Cerebellar cortex (tissue), 1 donor: ENCODE results near the gene CERK.

Experiments used
- DNase-seq: peaks from one replicate; pipeline ENCODE4 v3.0.0-alpha.2; 2015; ENCODE audit warnings: low spot score

CERK gene

DNA sequence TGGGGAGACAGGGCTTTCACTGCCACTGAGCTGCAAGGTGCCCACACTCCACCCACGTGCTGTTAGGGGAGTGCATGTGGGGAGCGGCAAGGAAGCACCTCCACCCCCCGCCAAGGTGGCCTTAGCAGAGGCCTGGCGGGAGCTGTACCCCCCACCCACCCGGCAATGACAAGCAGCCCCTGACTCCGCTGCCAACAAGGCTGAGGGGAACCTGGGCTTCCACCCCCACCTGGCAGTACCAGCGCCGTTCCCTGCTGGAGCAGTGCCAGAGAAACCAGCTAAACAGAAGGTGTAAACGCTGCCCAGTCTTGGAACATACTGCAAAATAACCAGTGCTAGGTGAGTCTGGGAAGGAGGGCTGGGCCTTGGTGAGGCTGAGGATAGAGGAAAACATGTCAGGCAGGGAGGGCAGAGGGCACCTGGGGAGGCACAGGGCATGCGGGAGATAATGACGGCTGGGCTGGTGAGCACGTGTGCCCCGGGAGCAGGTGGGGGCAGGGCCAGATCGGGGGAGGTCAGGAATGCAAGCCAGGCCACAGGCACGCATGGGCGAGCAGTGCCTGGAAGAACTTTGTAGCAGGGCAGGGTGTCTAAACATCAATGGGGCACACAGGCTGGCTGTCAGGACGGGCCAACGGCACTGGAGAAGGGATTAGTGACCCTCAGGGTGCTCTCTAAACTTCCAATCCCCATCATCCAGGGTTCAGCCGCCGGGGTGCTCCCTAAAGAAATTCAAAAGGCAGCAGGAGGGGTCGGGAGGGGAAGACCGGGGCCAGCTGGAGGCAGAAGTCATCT, 6.6 kb downstream of the CERK start:
- DNase-seq: peak; percentile 84

DNA sequence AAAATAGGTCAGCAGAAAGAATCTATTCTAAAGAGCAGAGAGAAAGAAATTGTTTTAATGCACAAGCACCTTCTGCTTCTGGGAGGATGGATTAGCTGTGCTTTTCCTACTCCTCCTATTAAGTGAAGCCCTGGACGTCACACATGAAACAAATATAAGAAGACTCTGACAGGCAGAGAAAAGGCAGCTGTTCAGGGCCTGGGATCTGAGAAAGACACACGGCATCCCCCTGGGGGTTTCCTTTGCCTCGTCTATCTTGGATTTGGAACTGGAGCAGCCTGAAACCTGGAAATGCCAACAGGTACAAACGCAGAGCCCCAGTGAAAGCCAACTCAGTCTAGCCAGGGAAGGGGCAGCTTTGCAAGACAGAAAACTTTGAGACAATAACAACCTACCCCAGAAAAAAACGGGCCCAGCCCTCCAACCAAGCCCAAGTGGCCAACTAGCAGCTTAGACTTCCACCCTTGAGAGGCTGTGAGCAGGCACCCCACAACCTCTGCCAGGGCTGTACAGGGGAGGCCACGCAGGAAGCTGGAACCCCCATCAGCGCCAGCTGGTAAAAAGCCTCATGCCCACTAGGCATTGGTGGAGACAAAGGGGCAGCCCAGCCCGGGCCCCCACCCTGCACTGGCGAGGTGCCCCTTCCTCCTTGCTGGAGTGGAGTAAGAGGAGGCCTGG, 7.3 kb downstream of the CERK start:
- DNase-seq: no peak

DNA sequence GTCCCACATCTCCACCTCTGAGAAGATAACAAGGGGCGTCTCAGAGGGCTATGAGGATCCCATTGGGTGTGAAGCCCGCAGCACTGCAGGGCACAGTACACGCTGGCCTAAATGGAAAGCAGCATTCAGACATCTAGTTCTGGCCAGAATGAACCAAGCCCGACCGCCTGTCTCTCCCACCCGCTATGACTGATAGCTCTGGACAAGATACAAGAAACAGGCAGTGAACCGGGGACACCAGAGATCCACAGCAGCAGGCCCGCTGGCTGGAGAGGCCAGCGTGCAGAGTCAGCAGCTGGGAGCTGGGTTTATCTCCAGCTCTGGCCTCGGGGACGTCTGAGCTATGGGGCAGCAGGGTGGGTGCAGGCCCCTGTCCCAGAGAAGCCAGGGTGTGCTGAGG, 9.6 kb downstream of the CERK start:
- DNase-seq: no peak

DNA sequence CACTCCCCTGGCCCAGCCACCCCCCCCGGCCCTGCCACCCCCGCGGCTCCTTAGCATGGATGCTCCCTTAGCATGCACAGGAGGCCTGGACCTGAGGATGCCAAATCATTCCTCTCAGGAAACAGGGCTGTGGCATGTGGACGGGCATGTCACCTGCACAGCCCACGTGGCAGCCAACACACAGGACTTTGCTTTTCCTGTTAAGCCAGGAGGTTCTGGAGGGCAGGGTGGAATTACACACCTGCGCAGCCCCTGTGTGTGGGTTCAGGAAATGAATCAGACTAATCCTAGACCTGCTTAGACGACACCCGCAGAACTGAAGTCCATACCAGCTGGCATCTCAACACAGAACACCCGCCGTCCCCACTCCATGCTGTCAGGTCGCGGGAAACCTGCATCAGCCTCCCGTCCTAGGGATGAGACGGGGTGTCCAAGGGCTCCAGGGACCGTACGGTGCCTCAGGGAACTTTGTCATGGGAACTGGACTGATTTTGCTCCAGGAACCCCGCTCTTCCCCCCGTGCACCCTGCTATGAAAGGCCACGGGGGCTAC, 10.2 kb downstream of the CERK start:
- DNase-seq: no peak

DNA sequence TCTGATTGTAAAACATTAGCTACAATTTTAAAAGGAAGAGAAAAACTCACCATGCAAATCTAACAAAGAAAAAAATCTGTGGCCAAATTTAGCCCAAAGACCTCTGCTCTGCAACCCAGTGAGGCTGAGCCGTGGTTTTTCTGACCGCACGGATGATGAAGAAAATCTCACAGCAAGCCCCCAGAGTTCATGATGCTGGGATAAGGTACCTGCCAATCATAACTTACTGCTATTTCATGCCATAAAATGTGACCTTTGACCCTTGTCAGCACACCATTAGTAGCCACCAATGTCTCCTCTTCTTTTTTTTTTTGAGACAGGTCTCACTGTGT, 11.1 kb downstream of the CERK start:
- DNase-seq: no peak

GRCh38 chr22:46726066-46726985, 11.7 kb downstream of the CERK start:
- DNase-seq: no peak

GRCh38 chr22:46725096-46725495, 13.0 kb downstream of the CERK start:
- DNase-seq: no peak

DNA sequence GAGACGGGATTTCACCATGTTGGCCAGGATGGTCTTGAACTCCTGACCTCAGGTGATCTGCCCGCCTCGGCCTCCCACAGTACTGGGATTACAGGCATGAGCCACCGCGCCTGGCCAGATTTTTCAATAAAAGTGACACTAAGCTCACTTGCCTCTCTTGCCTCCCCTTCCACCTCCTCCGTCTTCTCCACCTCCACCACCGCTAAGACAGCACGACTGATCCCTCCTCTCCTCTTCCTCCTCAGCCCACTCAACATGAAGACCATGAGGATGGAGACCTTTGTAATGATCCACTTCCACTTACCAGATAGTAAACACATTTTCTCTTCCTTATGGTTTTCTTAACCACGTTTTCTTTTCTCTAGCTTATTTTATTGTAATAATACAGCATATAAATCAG, 14.2 kb downstream of the CERK start:
- DNase-seq: no peak

GRCh38 chr22:46721501-46722085, 16.5 kb downstream of the CERK start:
- DNase-seq: no peak

GRCh38 chr22:46719921-46720320, 18.1 kb downstream of the CERK start:
- DNase-seq: no peak

- no peak for DNase-seq
These were observed 23.5 kb downstream of the CERK start for GRCh38 chr22:46714550-46714949.

- no peak for DNase-seq
These were observed 25.8 kb downstream of the CERK start for GRCh38 chr22:46712288-46712687.

DNA sequence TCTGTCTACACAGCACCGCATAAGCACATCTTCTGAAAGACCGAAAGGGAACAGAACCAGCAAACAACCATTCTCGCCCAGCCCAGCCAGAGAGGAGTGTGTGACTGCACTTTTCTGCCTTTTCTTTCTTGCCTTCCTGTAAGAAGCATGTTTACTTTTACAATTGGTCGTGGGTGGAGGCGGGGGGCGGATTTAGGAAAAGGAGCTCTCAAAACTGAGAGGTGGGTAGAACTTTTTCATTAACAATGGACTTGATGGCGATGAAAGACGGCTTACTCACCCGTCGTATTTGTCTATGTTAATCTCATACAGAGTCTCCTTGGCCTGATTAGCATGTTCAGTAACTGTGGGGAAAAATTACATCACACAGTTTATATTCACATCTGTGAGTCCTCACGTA, 27.2 kb downstream of the CERK start:
- no peak for DNase-seq

- DNase-seq: no peak
These were observed 29.2 kb downstream of the CERK start for GRCh38 chr22:46708766-46709330.

DNA sequence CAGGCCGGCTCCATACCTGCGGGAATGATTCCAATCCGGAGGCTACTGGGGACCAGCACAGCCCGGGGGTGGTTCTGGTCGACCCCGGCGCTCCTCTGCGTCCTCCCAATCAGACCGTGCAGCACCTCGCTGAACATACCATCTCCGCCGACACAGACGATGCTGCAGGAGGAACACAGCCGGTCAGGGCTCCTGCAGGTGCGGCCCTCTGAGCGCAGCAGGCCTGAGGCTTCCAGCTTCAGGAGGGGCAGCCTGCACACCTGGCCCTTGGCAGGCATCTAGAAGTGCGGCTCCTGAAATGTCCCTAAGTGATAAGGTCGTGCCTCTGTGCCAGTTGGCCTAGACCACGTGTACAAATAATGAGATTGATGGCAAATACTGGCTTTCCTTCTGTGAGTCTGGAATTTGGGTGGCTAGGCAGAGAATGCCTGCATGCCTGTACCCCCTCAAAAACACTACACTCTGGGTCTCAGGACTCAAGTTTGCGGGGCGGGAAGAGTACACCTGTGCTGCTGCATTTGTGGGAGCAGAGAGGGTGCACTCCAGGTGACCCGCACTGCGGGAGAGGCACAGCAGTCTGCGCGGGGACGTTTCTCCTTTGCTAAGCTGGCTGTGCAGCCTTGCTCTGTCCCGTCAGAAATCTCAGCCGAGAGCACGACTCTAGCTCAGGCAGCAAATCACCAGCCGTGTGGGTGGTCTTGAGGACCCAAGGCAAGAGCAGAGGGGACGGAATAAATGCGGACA, 30.1 kb downstream of the CERK start:
- no peak for DNase-seq

DNA sequence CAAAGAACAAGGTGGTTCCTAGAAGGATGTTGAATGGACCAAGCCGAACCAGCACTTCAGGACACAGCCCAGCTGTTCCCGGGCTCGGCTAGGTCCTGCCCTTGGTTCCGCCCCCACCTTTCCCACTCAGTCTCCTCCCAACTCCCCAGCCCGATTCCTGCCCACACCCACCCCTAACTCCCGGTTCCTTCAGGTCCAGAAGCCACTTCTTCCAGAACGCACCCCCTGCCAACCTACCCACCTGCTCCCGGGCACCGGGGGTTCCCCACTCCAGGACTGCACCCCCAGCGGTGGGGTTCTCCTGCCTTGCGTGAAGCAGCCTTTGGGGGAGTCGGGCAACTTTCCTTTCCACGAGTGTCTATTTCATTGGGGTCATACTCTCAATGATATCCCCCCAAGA, 30.7 kb downstream of the CERK start:
- DNase-seq: no peak

- DNase-seq: no peak
These were observed 32.0 kb downstream of the CERK start for GRCh38 chr22:46706060-46706459.

DNA sequence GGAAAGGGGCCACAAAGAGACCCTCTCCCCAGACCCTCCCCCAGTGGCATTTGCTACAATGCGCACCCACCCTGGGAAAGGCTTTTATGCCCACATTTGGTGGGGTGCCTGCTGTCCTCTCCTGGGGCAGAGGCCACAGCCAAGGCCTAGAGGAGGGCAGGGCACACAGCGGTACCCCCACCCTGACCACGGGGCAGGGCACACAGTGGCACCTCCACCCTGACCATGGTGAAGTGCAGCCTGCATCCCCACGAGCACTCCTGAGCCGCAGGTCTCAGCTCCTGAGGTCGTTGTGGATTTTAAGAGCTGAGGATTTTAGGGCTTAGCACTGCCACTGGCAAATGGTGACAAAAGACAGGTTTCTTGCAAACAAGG, 34.1 kb downstream of the CERK start:
- DNase-seq: no peak

DNA sequence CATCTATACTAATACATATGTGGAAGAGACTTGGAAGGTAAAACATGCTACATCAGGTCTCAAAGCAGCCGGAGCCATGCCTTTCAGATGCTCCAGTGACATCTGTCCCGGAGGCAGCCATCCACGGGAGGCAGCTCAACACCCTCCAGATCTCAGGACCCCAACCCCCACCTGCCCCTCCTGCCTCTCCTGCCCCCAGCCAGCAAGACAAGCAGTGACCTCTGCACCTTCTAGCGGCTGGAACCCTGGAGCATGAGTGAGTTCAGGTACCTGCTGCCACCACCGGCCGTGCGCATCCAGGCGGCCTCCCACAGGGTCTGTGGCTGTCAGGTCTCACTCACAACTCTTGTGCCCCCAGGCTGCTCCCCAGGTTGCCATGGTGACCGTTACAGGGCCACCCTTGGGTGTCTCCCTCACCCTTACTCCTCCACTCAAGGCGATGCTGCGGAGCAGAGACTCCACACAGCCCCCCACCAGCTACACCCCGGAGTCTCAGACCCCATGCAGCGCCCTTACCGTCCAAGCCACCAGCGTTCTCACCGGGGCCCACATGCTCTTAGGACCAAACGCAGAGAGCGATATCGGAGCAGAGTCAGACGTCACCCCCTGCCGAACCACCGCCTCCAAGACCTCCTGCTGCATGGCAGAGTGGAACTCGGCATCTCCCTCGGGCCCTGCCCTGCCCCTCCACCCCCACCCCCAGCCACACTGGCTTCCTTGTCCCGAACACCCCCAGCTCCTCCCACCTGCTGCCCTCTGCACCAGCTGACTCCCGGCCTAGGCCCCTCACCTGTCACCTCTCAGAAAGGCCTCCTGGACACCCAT, 34.7 kb downstream of the CERK start:
- no peak for DNase-seq

DNA sequence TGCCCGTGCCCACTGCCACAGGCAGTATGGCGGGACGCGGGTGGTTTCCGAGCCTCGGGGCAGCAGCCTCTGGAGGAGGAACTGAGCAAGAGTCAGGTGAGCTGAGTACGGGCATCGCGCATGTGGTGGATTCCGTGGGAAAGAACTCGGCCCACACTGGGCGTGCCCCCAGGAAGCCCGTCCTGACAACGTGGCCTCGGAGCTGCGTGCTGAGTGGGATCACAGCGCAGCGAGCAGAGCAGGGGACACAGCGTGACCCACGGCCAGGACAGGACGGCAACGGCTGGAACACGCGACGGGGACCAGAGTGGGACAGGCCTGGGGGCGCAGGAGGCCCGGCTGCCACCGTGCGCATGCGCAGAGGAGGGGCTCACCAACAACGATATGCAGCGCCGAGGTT, 36.8 kb downstream of the CERK start:
- DNase-seq: no peak
